GM12872 (cell line): ENCODE data around the gene TRIM3.
A peak's percentile ranks its signal among the peaks of the same experiment; 100 is the strongest.

ENCODE experiments used
- TF ChIP-seq, protein P1 (sequence below): IDR thresholded peaks from 3 replicates; pipeline ENCODE4 v1.5.1; 2011; ENCODE audit warnings: low read depth, mild to moderate bottlenecking, low read length, moderate library complexity; ENCODE audit not compliant: insufficient read depth

Gene TRIM3

DNA sequence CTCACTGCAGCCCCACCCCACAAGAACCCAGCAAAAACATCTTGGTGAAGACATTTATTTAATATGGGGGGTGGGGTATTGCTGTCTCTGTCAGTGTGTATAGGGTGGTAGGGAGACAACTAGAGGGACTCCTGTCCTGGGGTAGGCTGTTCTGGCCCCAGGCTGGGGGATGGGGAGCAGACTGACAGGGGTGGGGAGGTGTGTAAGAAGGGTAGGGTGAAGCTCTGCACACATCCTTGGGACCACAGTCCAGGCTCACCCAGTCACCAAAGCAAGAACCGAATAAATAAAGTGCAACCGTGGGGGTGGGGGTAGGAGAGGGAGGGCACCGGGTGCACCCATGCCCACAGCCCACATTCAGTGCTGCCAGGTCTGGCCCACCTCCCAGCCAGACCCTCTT, 25.2 kb downstream of the TRIM3 start:
- TF ChIP-seq, protein P1, sequence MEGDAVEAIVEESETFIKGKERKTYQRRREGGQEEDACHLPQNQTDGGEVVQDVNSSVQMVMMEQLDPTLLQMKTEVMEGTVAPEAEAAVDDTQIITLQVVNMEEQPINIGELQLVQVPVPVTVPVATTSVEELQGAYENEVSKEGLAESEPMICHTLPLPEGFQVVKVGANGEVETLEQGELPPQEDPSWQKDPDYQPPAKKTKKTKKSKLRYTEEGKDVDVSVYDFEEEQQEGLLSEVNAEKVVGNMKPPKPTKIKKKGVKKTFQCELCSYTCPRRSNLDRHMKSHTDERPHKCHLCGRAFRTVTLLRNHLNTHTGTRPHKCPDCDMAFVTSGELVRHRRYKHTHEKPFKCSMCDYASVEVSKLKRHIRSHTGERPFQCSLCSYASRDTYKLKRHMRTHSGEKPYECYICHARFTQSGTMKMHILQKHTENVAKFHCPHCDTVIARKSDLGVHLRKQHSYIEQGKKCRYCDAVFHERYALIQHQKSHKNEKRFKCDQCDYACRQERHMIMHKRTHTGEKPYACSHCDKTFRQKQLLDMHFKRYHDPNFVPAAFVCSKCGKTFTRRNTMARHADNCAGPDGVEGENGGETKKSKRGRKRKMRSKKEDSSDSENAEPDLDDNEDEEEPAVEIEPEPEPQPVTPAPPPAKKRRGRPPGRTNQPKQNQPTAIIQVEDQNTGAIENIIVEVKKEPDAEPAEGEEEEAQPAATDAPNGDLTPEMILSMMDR: no peak

DNA sequence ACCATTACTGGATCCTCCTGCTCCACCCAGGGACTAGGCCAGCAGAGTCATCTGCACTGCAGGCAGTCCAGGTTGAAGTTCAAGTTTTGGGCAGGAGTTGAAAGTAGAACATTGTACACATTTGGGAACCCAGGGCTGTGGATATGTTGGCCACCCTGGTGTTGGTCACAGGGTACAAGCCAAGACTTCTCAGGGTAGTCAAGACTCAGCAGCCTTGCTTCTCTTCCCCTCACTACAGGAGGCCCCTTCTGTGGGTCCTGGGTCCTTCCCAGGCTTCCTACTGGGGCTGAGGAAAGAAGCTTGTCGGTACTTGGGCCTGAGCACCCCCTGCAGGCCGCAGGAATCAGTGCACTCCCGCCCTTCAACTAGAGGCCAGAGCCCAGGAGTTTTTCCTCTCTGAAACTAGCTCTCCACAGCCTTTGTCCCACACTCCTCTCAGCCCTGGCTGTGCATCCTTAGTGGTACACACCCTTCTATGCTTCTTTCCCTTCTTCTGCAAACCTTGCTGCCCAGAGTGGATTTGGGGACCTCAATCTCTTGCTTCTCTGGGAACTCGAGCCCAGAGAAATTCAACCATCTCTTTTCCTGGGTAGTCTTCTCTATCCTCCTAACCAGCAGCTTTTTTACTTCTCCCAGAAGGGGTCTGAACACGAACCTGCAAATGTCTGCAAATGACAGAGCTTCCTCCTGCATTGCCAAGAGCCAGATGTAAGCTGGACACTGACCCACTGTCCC, 30.3 kb downstream of the TRIM3 start:
- TF ChIP-seq, protein P1: peak; percentile 93

DNA sequence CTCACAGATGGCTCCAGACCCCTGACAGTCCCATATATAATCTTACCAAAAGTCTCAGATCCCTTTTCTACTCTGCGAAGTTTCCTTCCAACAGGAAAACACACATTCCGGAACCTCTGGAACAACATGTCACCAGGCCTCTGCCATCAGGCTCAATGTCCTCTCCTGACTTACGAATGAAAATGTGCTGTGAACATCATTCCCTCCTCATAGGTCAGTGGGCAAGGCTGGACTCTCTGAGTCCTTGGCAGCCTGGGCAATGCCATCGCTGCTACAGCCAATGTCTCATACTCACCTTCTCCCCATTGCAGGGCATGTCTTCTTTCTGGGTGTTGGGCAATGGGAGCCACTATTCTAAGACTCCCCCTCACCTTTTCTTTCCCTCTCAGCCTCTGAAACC, 31.3 kb downstream of the TRIM3 start:
- TF ChIP-seq, protein P1: no peak

DNA sequence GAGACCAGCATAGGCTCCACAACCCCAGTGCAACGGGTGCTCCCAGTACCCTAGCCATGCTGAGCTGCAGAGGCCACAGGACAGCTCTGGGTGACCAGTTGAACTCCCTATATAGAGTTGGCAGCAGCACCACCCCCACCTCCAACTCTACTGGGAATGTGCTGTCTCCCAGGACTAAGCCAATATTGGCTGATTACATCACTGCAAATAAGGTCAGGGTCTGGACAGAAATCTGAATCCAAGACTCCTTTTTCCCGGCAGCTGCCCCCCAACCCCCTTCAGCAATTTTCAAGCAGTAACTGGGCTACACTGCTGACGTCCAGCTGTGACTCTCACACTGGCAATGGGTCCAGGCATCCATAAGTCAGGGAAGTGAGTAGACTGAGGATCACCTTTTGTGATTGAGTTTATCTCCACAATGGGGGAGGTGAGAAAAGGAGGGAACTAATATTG, 32.8 kb downstream of the TRIM3 start, which contains the start of gene HPX:
Gene HPX (minus strand): TSS at position 82 of the 453 bp plus-strand sequence. CDS start 24 bp downstream, at position 58.
- TF ChIP-seq, protein P1: no peak

DNA sequence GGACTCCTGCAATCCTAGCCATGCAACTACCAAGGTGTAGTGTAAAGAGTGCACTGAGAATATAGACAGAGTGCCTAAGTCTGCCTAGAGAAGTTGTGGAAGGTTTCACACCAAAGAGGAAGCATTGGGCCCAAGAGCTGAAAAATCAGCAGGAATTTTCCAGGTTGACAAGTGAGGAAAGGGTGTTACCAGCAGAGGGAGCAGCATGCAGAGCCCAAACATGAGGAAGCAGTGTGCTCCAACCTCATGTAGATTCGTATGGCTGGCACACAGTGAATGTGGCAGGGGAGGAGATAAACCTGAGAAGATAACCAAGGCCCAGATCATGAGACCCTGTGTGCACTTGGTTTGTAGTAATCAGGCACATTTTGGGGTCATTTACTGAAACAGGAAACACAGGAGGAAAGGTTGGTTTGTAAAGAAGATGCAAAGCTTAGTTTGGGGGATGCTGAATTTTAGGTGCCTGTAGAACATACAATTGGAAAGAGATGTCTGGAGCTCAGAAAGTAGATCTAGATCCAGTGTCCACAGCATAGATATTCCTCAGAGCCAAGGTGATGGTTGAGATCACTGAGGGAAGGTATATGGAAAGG, 34.7 kb downstream of the TRIM3 start:
- TF ChIP-seq, protein P1: peak; percentile 72

DNA sequence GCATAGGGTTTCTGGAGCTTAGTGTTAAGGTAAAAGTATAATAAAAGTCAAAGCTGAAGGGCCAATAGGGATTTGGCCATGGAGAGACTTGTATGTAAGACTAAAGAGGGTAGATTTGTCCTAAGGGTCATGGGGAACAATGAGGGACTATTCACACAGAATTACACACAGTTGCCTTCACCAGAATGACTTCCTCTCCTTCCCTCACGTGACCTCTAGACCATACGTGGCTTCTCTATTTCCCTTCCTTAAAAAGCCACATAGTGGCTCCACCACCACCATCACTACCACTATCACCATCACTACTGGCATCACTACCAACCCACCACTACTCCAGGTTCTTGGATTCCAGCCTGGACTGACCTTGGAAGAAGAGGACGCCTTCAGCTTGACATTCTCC, 35.7 kb downstream of the TRIM3 start:
- TF ChIP-seq, protein P1: no peak

DNA sequence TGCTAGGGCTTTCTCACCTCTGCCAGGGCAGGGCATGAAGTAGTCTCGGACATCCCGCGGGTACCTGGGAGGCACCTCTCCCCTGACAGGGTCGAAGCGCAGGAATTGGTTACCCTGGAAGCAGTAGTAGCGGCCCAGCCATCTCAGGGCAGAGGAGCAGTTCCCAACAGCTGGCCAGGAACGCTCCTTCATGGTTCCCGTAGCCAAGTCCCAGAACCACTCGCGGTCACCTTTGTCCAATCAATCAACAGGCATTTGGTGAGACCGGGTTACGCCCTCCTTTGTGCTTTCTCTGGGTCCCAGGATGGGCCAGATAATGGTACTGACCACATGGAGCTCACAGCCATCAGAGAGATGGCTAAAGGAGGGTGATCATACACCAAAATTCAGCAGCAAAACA, 36.3 kb downstream of the TRIM3 start:
- TF ChIP-seq, protein P1: no peak
